ENCODE results near the gene ZNF521. TPM values are rescaled to one million over a fixed set of nuclear protein-coding genes. Genes with fewer than 3 reads are reported as not detected.
A peak's percentile ranks its signal among the peaks of the same experiment; 100 is the strongest.

Gene ZNF521
- total RNA-seq, 2 donors from 2014 or later = 21.4 to 26.9 TPM

DNA sequence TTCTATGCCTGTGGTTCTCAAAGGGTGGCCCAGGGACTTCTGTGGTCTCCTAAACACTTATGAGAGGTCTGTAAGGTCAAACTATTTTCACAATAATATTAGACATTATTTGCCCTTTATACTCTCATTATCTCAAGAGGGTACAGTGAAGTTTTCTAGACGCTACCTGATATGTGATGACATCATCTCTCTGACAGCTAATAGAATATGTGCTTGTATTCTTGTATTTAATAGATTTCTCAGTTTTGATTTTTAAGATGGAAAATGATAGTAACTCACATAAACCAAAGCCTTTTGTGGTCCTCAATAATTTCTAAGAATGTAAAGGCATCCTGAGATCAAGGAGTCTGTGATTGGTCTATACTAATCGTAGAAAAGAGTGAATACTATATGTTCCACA lies 265.1 kb downstream of the ZNF521 start:
- Histone ChIP-seq H3K27ac (ENCODE audit: low read depth, low read length) (no peak overlapping the region), H3K9me3 (ENCODE audit: control insufficient read depth, low read length) (no peaks in the 10 kb centered on the region), H3K4me1 (ENCODE audit: control insufficient read depth, insufficient read depth, low read length) (no peaks in the 10 kb centered on the region), H3K27me3 (ENCODE audit: control insufficient read depth, insufficient read depth, low read length, poor library complexity, severe bottlenecking) (no peaks in the 10 kb centered on the region), H3K9ac (ENCODE audit: extremely low read depth, low read length, poor library complexity, severe bottlenecking) (no peak overlapping the region), H3K4me3 (ENCODE audit: low read length) (no peak overlapping the region), H3K36me3 (ENCODE audit: control insufficient read depth, insufficient read depth, low read length) (peaks cover 28% of the 10 kb centered on the region)
- Mint-ChIP-seq H3K4me1 (no peaks in the 10 kb centered on the region), H3K27me3 (ENCODE audit: insufficient read depth) (no peaks in the 10 kb centered on the region), H3K27ac (no peak overlapping the region), H3K9me3 (no peaks in the 10 kb centered on the region), H3K36me3 (ENCODE audit: low read depth) (peaks cover 30% of the 10 kb centered on the region), H3K4me3 (no peak overlapping the region)
- TF ChIP-seq, protein P1, sequence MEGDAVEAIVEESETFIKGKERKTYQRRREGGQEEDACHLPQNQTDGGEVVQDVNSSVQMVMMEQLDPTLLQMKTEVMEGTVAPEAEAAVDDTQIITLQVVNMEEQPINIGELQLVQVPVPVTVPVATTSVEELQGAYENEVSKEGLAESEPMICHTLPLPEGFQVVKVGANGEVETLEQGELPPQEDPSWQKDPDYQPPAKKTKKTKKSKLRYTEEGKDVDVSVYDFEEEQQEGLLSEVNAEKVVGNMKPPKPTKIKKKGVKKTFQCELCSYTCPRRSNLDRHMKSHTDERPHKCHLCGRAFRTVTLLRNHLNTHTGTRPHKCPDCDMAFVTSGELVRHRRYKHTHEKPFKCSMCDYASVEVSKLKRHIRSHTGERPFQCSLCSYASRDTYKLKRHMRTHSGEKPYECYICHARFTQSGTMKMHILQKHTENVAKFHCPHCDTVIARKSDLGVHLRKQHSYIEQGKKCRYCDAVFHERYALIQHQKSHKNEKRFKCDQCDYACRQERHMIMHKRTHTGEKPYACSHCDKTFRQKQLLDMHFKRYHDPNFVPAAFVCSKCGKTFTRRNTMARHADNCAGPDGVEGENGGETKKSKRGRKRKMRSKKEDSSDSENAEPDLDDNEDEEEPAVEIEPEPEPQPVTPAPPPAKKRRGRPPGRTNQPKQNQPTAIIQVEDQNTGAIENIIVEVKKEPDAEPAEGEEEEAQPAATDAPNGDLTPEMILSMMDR (conservative IDR thresholded peaks at IDR 0.05) = no peak
- 89% methylated on average over 1 of the region's 2 CpGs; no CpG with 5 or more reads in 1 of the 2 experiments for WGBS, 2 experiments (ENCODE audit: insufficient coverage in 1 of 2, insufficient read length in 1 of 2)
- no peak for DNase-seq

DNA sequence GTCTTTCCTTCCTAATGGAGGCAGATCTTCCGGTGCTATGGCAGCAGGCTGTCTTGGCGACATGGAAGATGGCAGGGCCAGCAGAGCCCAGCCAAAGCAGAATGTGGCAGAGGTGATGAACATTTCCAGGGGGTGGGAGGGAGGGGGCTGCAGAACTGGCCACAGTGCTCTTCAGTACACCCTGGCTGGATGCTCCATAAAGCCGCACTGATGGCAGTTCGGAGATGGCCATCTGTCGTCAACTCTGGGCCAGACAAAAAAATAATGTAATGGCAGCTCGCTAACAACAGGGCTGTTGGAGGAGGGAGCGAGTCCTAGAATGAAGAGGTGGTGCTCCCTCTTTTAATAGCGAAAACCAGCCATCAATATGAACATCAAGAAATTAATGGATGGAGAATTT lies 271.0 kb downstream of the ZNF521 start:
- Histone ChIP-seq H3K4me3 (ENCODE audit: low read length) (no peak overlapping the region), H3K9me3 (ENCODE audit: control insufficient read depth, low read length) (no peaks in the 10 kb centered on the region), H3K36me3 (ENCODE audit: control insufficient read depth, insufficient read depth, low read length) (no peaks in the 10 kb centered on the region), H3K9ac (ENCODE audit: extremely low read depth, low read length, poor library complexity, severe bottlenecking) (no peak overlapping the region), H3K27ac (ENCODE audit: low read depth, low read length) (peak overlapping the region; percentile 26), H3K4me1 (ENCODE audit: control insufficient read depth, insufficient read depth, low read length) (peaks cover 9% of the 10 kb centered on the region), H3K27me3 (ENCODE audit: control insufficient read depth, insufficient read depth, low read length, poor library complexity, severe bottlenecking) (no peaks in the 10 kb centered on the region)
- Mint-ChIP-seq H3K9me3 (no peaks in the 10 kb centered on the region), H3K4me1 (peaks cover 29% of the 10 kb centered on the region), H3K27me3 (ENCODE audit: insufficient read depth) (no peaks in the 10 kb centered on the region), H3K27ac (no peak overlapping the region), H3K36me3 (ENCODE audit: low read depth) (peaks cover 4% of the 10 kb centered on the region), H3K4me3 (no peak overlapping the region)
- TF ChIP-seq, protein P1 (conservative IDR thresholded peaks at IDR 0.05) = no peak
- no peak for DNase-seq
- 93 to 95% methylated on average over 5 to 8 of the region's 8 CpGs for WGBS, 2 experiments (ENCODE audit: insufficient coverage in 1 of 2, insufficient read length in 1 of 2)

DNA sequence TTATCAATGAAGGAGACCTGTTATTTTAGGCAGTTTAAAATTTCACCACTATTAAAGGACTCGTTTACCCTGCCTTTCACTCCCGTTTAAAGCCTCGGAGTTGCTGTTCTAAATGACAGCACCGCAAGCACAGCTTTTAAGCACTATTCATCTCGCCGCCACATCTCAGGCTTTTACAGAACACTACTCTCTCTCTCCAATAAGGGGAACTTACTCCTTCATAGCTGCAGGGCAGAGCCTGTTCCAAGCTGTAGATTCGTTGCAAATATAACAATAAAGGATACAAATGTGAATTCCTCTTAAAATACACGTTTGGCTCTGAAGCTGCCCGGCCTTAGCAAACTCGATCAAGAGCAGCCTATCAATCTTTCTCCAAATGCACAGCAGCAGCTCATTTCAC lies 271.8 kb downstream of the ZNF521 start:
- Histone ChIP-seq H3K9me3 (ENCODE audit: control insufficient read depth, low read length) (no peaks in the 10 kb centered on the region), H3K27ac (ENCODE audit: low read depth, low read length) (peak overlapping the region; percentile 21), H3K36me3 (ENCODE audit: control insufficient read depth, insufficient read depth, low read length) (no peaks in the 10 kb centered on the region), H3K9ac (ENCODE audit: extremely low read depth, low read length, poor library complexity, severe bottlenecking) (no peak overlapping the region), H3K27me3 (ENCODE audit: control insufficient read depth, insufficient read depth, low read length, poor library complexity, severe bottlenecking) (no peaks in the 10 kb centered on the region), H3K4me3 (ENCODE audit: low read length) (no peak overlapping the region), H3K4me1 (ENCODE audit: control insufficient read depth, insufficient read depth, low read length) (peaks cover 9% of the 10 kb centered on the region)
- H3K4me3 Mint-ChIP-seq = no peak overlapping the region
- DNase-seq = no peak
- no peaks in the 10 kb centered on the region for H3K9me3 Mint-ChIP-seq
- WGBS, 2 experiments (ENCODE audit: insufficient coverage in 1 of 2, insufficient read length in 1 of 2) = 67 to 81% methylated on average over 10 of the region's 10 CpGs
- TF ChIP-seq, protein P1 (conservative IDR thresholded peaks at IDR 0.05) = no peak
- H3K27ac Mint-ChIP-seq = no peak overlapping the region
- no peaks in the 10 kb centered on the region for H3K27me3 Mint-ChIP-seq (ENCODE audit: insufficient read depth)
- H3K4me1 Mint-ChIP-seq = peaks cover 37% of the 10 kb centered on the region
- peaks cover 4% of the 10 kb centered on the region for H3K36me3 Mint-ChIP-seq (ENCODE audit: low read depth)
